GM12878 (cell line): Measurements from ENCODE around the gene UBE2C. TPM values are rescaled to one million over a fixed set of nuclear protein-coding genes. Genes with fewer than 3 reads are reported as not detected.

Experiments used
- ATAC-seq: fragments of 200-7000 bp; cut with Tn5 transposase; 3 replicates; pipeline ENCODE4 v1.9.1; 2020; ENCODE audit warnings: mild to moderate bottlenecking, moderate library complexity
- BruUV-seq: library from RNA; stranded (reverse); fragments of 400-500 nt; replicated peaks from 2 replicates; lab custom pipeline; 2021; lab: Mats Ljungman, UMichigan
- CTCF ChIA-PET: fragments of 300-600 bp; sonication (Branson Sonifier 250); formaldehyde crosslinking; extraction: SDS; loops from one replicate; lab custom pipeline; 2021; ENCODE audit warnings: inconsistent platforms; lab: Yijun Ruan, JAX
- POLR2A ChIA-PET: fragments of 350-600 bp; formaldehyde crosslinking; extraction: SDS; loops from one replicate; lab custom pipeline; 2021; ENCODE audit warnings: inconsistent platforms; lab: Charles Lee
- RAD21 ChIA-PET: fragments of 300-600 bp; sonication (Branson Sonifier 250); formaldehyde crosslinking; loops from one replicate; lab custom pipeline; 2023; ENCODE audit warnings: antibody characterized with exemption; ENCODE audit not compliant: unreplicated experiment; lab: Charles Lee
- SMC1A ChIA-PET: fragments of 300-600 bp; sonication (Branson Sonifier 250); formaldehyde crosslinking; loops from one replicate; lab custom pipeline; 2023; ENCODE audit not compliant: unreplicated experiment, uncharacterized antibody; lab: Charles Lee
- DNase-seq: peaks from one replicate; pipeline ENCODE4 v3.0.0-alpha.2; 2011; ENCODE audit warnings: low read depth, low spot score
- FAIRE-seq: peaks from 3 replicates; lab custom pipeline; 2011; peaks lifted over from hg19 to GRCh38; lab: Jason Lieb, UNC
- H2AFZ ChIP-seq: 2 replicates; pipeline ENCODE4 v1.6.0; 2011; ENCODE audit warnings: low read depth, low read length, control low read depth; ENCODE audit not compliant: control insufficient read depth
- H3K27ac ChIP-seq: 2 replicates; pipeline ENCODE4 v1.5.1; 2011; ENCODE audit warnings: control low read depth; ENCODE audit not compliant: control insufficient read depth, insufficient read depth
- H3K27me3 ChIP-seq, 2 experiments: replicated peaks in 1 of 2; 2 replicates each; pipeline versions ENCODE4 v1.6.0 to v1.6.1; 2011; ENCODE audit warnings: low read length in 1 of 2; ENCODE audit not compliant: control insufficient read depth in 2 of 2, insufficient read depth in 2 of 2
- H3K36me3 ChIP-seq, 2 experiments: 2 replicates each; pipeline ENCODE4 v1.5.1; 2011; ENCODE audit warnings: low read length in 1 of 2; ENCODE audit not compliant: control insufficient read depth in 2 of 2, insufficient read depth in 2 of 2
- H3K4me1 ChIP-seq: 2 replicates; pipeline ENCODE4 v1.6.1; 2011; ENCODE audit warnings: mild to moderate bottlenecking, low read length, moderate library complexity, mixed read lengths; ENCODE audit not compliant: control insufficient read depth, insufficient read depth
- H3K4me2 ChIP-seq: 2 replicates; pipeline ENCODE4 v1.6.0; 2011; ENCODE audit warnings: control low read depth; ENCODE audit not compliant: control insufficient read depth, insufficient read depth
- H3K4me3 ChIP-seq: fragments of 200-600 bp; sonication (generic); 2 replicates; pipeline ENCODE4 v1.5.1; 2016
- H3K79me2 ChIP-seq: 2 replicates; pipeline ENCODE4 v1.6.0; 2011; ENCODE audit warnings: low read length; ENCODE audit not compliant: control insufficient read depth, insufficient read depth
- H3K9ac ChIP-seq: 2 replicates; pipeline ENCODE4 v1.8.0; 2011; ENCODE audit warnings: low read length, control low read depth, mixed read lengths; ENCODE audit not compliant: control insufficient read depth, insufficient read depth
- H3K9me3 ChIP-seq: replicated peaks from 3 replicates; pipeline ENCODE4 v1.5.1; 2011; ENCODE audit warnings: mild to moderate bottlenecking, low read length; ENCODE audit not compliant: control insufficient read depth, insufficient read depth
- H4K20me1 ChIP-seq: 2 replicates; pipeline ENCODE4 v1.6.0; 2011; ENCODE audit not compliant: control insufficient read depth, insufficient read depth
- ATF7 ChIP-seq: fragments of 450-650 bp; IDR thresholded peaks from 2 replicates; pipeline ENCODE4 v1.6.1; 2016; ENCODE audit warnings: low read depth, mild to moderate bottlenecking
- EZH2 ChIP-seq: IDR thresholded peaks from 2 replicates; pipeline ENCODE4 v1.6.1; 2012; ENCODE audit warnings: low read depth, mild to moderate bottlenecking, control low read depth, inconsistent platforms, low read length, borderline replicate concordance; ENCODE audit not compliant: control insufficient read depth
- HDAC6 ChIP-seq: fragments of 200-600 bp; sonication (generic); IDR thresholded peaks from one replicate; pipeline ENCODE4 v1.8.0; 2017; ENCODE audit warnings: antibody characterized with exemption; ENCODE audit not compliant: unreplicated experiment
- NKRF ChIP-seq: fragments of 450-650 bp; conservative IDR thresholded peaks from 2 replicates; pipeline ENCODE4 v1.6.1; 2017; ENCODE audit warnings: mild to moderate bottlenecking, moderate library complexity
- NRF1 ChIP-seq: conservative IDR thresholded peaks from 2 replicates; pipeline ENCODE4 v1.6.1; 2011; ENCODE audit warnings: mild to moderate bottlenecking, low read depth, low read length, improper control_type of control experiment
- POU2F2 ChIP-seq: IDR thresholded peaks from 3 replicates; pipeline ENCODE4 v1.6.1; 2011; ENCODE audit warnings: low read depth, mild to moderate bottlenecking, low read length, borderline replicate concordance
- RELB ChIP-seq: fragments of 450-650 bp; IDR thresholded peaks from 2 replicates; pipeline ENCODE4 v1.6.1; 2017; ENCODE audit warnings: low read depth, mild to moderate bottlenecking, moderate library complexity
- SMC3 ChIP-seq: IDR thresholded peaks from 2 replicates; pipeline ENCODE4 v1.6.1; 2011; ENCODE audit warnings: low read length, improper control_type of control experiment, borderline replicate concordance
- SP1 ChIP-seq: IDR thresholded peaks from one replicate; pipeline ENCODE4 v1.6.1; 2011; ENCODE audit warnings: low read depth, low read length
- TAF1 ChIP-seq: IDR thresholded peaks from 2 replicates; pipeline ENCODE4 v1.6.1; 2011; ENCODE audit warnings: mild to moderate bottlenecking, low read depth, low read length, borderline replicate concordance
- ZNF24 ChIP-seq: fragments of 450-650 bp; IDR thresholded peaks from 2 replicates; pipeline ENCODE4 v1.6.1; 2017; ENCODE audit warnings: antibody characterized with exemption, mild to moderate bottlenecking
- WGBS: methylation state at CpG from one replicate; pipeline ENCODE4 v1.1.6; 2016; ENCODE audit warnings: low lambda C conversion rate; ENCODE audit not compliant: insufficient replicate concordance, insufficient coverage; ENCODE audit errors: missing lambda C conversion rate; 5-methylcytosine and 5-hydroxymethylcytosine counted together
- in situ Hi-C: fragments of 300-500 bp; cut with MboI; formaldehyde crosslinking; loops from 9 replicates; pipeline ENCODE4 v1.14.3; 2018; ENCODE audit warnings: mixed read lengths
- intact Hi-C: fragments of 100-400 bp; cut with micrococcal nuclease; formaldehyde crosslinking; loops from one replicate; pipeline ENCODE4 v1.14.2; 2022; ENCODE audit not compliant: unreplicated experiment
- polyA plus RNA-seq, 11 experiments: library from polyadenylated mRNA; depleted of rRNA in 4 of 11; unstranded in 6 of 11; stranded (reverse) in 5 of 11; fragments of >200 nt; fragmentation: Nextera tagmentation in 4 of 11; fragmentation: Illumina TruSeq in 1 of 11; extraction: Ambion mirVana in 4 of 11; extraction: Trizol in 1 of 11; gene quantifications; 1 replicate in 1 of 11; 2 replicates in 10 of 11; pipeline versions ENCODE4 v1.2.1 to v1.2.3, GENCODE V29; 2011 to 2016; ENCODE audit warnings: inconsistent platforms in 2 of 11, missing spikeins in 2 of 11, low read depth in 1 of 11
- total RNA-seq, 4 experiments: library from RNA; depleted of rRNA in 3 of 4; stranded (reverse); fragments of >200 nt in 3 of 4; fragmentation: Illumina TruSeq in 1 of 4; extraction: Trizol in 1 of 4; gene quantifications; 2 replicates each; pipeline versions ENCODE4 v1.2.1 to v1.2.3, GENCODE V29; 2013 to 2021
- TF ChIP-seq, protein P1 (sequence below): IDR thresholded peaks from 2 replicates; pipeline ENCODE4 v1.6.1; 2012; ENCODE audit warnings: mild to moderate bottlenecking, low read depth, low read length
- TF ChIP-seq, protein P2 (sequence below): IDR thresholded peaks from 2 replicates; pipeline ENCODE4 v1.6.1; 2012; ENCODE audit warnings: low read length, inconsistent platforms
- TF ChIP-seq, protein P3 (sequence below): IDR thresholded peaks from 2 replicates; pipeline ENCODE4 v1.6.1; 2011; ENCODE audit warnings: low read depth, low read length, improper control_type of control experiment, borderline replicate concordance

Gene UBE2C
- total and polyA plus RNA-seq, 10 of the 15 experiments (the other 5 are each of a cell fraction or from before 2014, with no cell fraction given), result 86.2 to 412 (median 176) TPM

GRCh38 chr20:45852326-45852725 lies 39.9 kb downstream of the UBE2C start:
- CTCF ChIA-PET, result interaction anchor here (0.8 to 1.6 kb wide), 5 partner anchors 10 to 118 kb away, joined by 3 to 6 read pairs (median 4); no protein-coding TSS in a partner anchor
- POLR2A ChIA-PET, result interaction anchor here (1.2 to 2.4 kb wide), 3 partner anchors 10 to 39 kb away, joined by 4 to 10 read pairs (median 7); partner anchors contain the start of gene UBE2C
- TF ChIP-seq TAF1 (no peak), SMC3 (no peak), NRF1 (no peak), EZH2 (no peak), ATF7 (no peak), NKRF (no peak), RELB (no peak), HDAC6 (no peak), ZNF24 (no peak), POU2F2 (no peak), SP1 (no peak)
- TF ChIP-seq, protein P1, sequence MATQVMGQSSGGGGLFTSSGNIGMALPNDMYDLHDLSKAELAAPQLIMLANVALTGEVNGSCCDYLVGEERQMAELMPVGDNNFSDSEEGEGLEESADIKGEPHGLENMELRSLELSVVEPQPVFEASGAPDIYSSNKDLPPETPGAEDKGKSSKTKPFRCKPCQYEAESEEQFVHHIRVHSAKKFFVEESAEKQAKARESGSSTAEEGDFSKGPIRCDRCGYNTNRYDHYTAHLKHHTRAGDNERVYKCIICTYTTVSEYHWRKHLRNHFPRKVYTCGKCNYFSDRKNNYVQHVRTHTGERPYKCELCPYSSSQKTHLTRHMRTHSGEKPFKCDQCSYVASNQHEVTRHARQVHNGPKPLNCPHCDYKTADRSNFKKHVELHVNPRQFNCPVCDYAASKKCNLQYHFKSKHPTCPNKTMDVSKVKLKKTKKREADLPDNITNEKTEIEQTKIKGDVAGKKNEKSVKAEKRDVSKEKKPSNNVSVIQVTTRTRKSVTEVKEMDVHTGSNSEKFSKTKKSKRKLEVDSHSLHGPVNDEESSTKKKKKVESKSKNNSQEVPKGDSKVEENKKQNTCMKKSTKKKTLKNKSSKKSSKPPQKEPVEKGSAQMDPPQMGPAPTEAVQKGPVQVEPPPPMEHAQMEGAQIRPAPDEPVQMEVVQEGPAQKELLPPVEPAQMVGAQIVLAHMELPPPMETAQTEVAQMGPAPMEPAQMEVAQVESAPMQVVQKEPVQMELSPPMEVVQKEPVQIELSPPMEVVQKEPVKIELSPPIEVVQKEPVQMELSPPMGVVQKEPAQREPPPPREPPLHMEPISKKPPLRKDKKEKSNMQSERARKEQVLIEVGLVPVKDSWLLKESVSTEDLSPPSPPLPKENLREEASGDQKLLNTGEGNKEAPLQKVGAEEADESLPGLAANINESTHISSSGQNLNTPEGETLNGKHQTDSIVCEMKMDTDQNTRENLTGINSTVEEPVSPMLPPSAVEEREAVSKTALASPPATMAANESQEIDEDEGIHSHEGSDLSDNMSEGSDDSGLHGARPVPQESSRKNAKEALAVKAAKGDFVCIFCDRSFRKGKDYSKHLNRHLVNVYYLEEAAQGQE, result no peak
- TF ChIP-seq, protein P2, sequence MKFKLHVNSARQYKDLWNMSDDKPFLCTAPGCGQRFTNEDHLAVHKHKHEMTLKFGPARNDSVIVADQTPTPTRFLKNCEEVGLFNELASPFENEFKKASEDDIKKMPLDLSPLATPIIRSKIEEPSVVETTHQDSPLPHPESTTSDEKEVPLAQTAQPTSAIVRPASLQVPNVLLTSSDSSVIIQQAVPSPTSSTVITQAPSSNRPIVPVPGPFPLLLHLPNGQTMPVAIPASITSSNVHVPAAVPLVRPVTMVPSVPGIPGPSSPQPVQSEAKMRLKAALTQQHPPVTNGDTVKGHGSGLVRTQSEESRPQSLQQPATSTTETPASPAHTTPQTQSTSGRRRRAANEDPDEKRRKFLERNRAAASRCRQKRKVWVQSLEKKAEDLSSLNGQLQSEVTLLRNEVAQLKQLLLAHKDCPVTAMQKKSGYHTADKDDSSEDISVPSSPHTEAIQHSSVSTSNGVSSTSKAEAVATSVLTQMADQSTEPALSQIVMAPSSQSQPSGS, result no peak
- TF ChIP-seq, protein P3, sequence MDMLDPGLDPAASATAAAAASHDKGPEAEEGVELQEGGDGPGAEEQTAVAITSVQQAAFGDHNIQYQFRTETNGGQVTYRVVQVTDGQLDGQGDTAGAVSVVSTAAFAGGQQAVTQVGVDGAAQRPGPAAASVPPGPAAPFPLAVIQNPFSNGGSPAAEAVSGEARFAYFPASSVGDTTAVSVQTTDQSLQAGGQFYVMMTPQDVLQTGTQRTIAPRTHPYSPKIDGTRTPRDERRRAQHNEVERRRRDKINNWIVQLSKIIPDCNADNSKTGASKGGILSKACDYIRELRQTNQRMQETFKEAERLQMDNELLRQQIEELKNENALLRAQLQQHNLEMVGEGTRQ, result no peak
- Histone ChIP-seq H3K4me2 (no peak overlapping the region), H2AFZ (no peak overlapping the region), H3K9me3 (no peaks in the 10 kb centered on the region), H4K20me1 (no peaks in the 10 kb centered on the region), H3K4me3 (no peak overlapping the region), H3K36me3 (no peaks in the 10 kb centered on the region), H3K9ac (no peak overlapping the region), H3K27me3 (no peaks in the 10 kb centered on the region), H3K79me2 (peaks cover 19% of the 10 kb centered on the region), H3K4me1 (peaks cover 6% of the 10 kb centered on the region), H3K27ac (no peak overlapping the region)
- in situ Hi-C loops (no loop called here), intact Hi-C loops (no loop called here)
- SMC1A ChIA-PET, result interaction anchor here (0.6 to 1.3 kb wide), 4 partner anchors 9 to 109 kb away, joined by 3 to 4 read pairs (median 4); no protein-coding TSS in a partner anchor
- RAD21 ChIA-PET, result no interaction called here
- ATAC-seq (no peak), FAIRE-seq (no peak), DNase-seq (no peak)
- no TSS peak for BruUV-seq
- WGBS, result 100% methylated on average over 6 of the region's 6 CpGs
